Panc1 (cell line): ENCODE measurements around the gene FCHSD2. TPM values are rescaled to one million over a fixed set of nuclear protein-coding genes. Genes with fewer than 3 reads are reported as not detected.

ENCODE experiments used
- ATAC-seq: fragments of 200-7000 bp; cut with Tn5 transposase; 2 replicates; pipeline ENCODE4 v1.9.1; 2020; ENCODE audit warnings: mild to moderate bottlenecking, moderate library complexity
- BruUV-seq: library from RNA; stranded (reverse); fragments of 400-500 nt; replicated peaks from 2 replicates; lab custom pipeline; 2021; lab: Mats Ljungman, UMichigan
- CTCF ChIA-PET: fragments of 300-600 bp; sonication (Branson Sonifier 250); formaldehyde crosslinking; loops from one replicate; lab custom pipeline; 2022; ENCODE audit warnings: antibody characterized with exemption; lab: Charles Lee
- POLR2A ChIA-PET: fragments of 300-600 bp; sonication (Branson Sonifier 250); formaldehyde crosslinking; loops from one replicate; lab custom pipeline; 2022; ENCODE audit warnings: antibody characterized with exemption; lab: Charles Lee
- DNase-seq: peaks from one replicate; pipeline ENCODE4 v3.0.0-alpha.2; 2010; ENCODE audit warnings: low read depth, low spot score
- H3K27ac ChIP-seq: 2 replicates; pipeline ENCODE4 v1.5.1; 2011; ENCODE audit warnings: mild to moderate bottlenecking, low read length, inconsistent platforms
- H3K27me3 ChIP-seq: fragments of 200-500 bp; sonication (Bioruptor generic); 2 replicates; pipeline ENCODE4 v1.6.0; 2014; ENCODE audit warnings: low read length, inconsistent platforms; ENCODE audit not compliant: control insufficient read depth, insufficient read depth
- H3K36me3 ChIP-seq: fragments of 200-500 bp; sonication (Bioruptor generic); 2 replicates; pipeline ENCODE4 v1.5.1; 2014; ENCODE audit warnings: inconsistent platforms, mild to moderate bottlenecking, low read length, moderate library complexity; ENCODE audit not compliant: control insufficient read depth, insufficient read depth
- H3K4me1 ChIP-seq: 2 replicates; pipeline ENCODE4 v1.5.1; 2011; ENCODE audit warnings: inconsistent platforms, mild to moderate bottlenecking, low read length, moderate library complexity; ENCODE audit not compliant: control insufficient read depth, insufficient read depth
- H3K4me3 ChIP-seq, 2 experiments: 2 replicates each; pipeline ENCODE4 v1.5.1; 2011 to 2012; ENCODE audit warnings: low read depth in 2 of 2, low read length in 2 of 2, mild to moderate bottlenecking in 2 of 2, inconsistent platforms in 1 of 2, moderate library complexity in 1 of 2
- H3K9me3 ChIP-seq: fragments of 200-500 bp; sonication (Bioruptor generic); 2 replicates; pipeline ENCODE4 v1.5.1; 2014; ENCODE audit warnings: low read depth, mild to moderate bottlenecking, inconsistent platforms, low read length, moderate library complexity; ENCODE audit not compliant: control insufficient read depth, insufficient read depth
- CTCF ChIP-seq: fragments of 450-650 bp; IDR thresholded peaks from 2 replicates; pipeline ENCODE4 v1.5.1; 2017; ENCODE audit warnings: mild to moderate bottlenecking
- POLR2AphosphoS5 ChIP-seq: IDR thresholded peaks from 2 replicates; pipeline ENCODE4 v1.6.1; 2012; ENCODE audit warnings: mild to moderate bottlenecking, low read depth, low read length, moderate library complexity
- REST ChIP-seq, 2 experiments: IDR thresholded peaks; 2 replicates each; pipeline ENCODE4 v1.6.1; 2011 to 2012; ENCODE audit warnings: low read depth in 2 of 2, control low read depth in 1 of 2, low read length in 1 of 2, mild to moderate bottlenecking in 1 of 2, moderate library complexity in 1 of 2; ENCODE audit not compliant: insufficient read depth in 1 of 2
- SIN3A ChIP-seq: IDR thresholded peaks from 2 replicates; pipeline ENCODE4 v1.6.1; 2012; ENCODE audit warnings: low read depth, mild to moderate bottlenecking, low read length, moderate library complexity, borderline replicate concordance; ENCODE audit not compliant: insufficient read depth
- TCF7L2 ChIP-seq: IDR thresholded peaks from 2 replicates; pipeline ENCODE4 v1.6.1; 2011; ENCODE audit warnings: mild to moderate bottlenecking, low read depth, low read length, inconsistent platforms
- in situ Hi-C: cut with HindIII; loops from 2 replicates; pipeline ENCODE4 v1.10.0; 2016; ENCODE audit warnings: low sequenced_read_pairs, low pct_unique_long_range_greater_than_20kb
- intact Hi-C: fragments of 100-400 bp; cut with micrococcal nuclease; formaldehyde crosslinking; loops from one replicate; pipeline ENCODE4 v1.10.0; 2022; ENCODE audit not compliant: unreplicated experiment
- total RNA-seq: library from RNA; stranded (reverse); gene quantifications from one replicate; pipeline ENCODE4 v1.2.1, GENCODE V29; 2021; ENCODE audit not compliant: unreplicated experiment

The FCHSD2 gene
- total RNA-seq, 1 experiment from 2014 or later: 31.8 TPM

GRCh38 chr11:72814286-72815109 is 327.6 kb downstream of the FCHSD2 start, which contains the start of gene ATG16L2:
ATG16L2 (plus strand) TSS chr11:72814411; CDS start chr11:72814446, 35 bp downstream.
- ATAC-seq: peak; percentile 91
- Histone ChIP-seq H3K4me3 (peak within 1 kb of the TSS; percentile 68 to 97), H3K36me3 (no peaks in the 10 kb centered on the region), H3K27me3 (no peaks in the 10 kb centered on the region), H3K27ac (peak within 1 kb of the TSS; percentile 65), H3K4me1 (peaks cover 10% of the 10 kb centered on the region), H3K9me3 (no peaks in the 10 kb centered on the region)
- in situ Hi-C loops: no loop called here
- intact Hi-C loops: no loop called here
- TF ChIP-seq SIN3A (0 out of 2 replicates have a peak, but pooled peaks have one; percentile 38), TCF7L2 (peak; percentile 9; the same call in 1 of the 2 replicates), POLR2AphosphoS5 (no peak), REST (IDR thresholded peaks at IDR 0.05; ENCODE audit: insufficient read depth in 1 of 2, low read depth in 2 of 2, low read length in 1 of 2) (no peak), CTCF (peak; percentile 31; the same call in 1 of the 2 replicates)
- CTCF ChIA-PET: no interaction called here
- POLR2A ChIA-PET: interaction anchor here (0.7 kb wide), 1 partner anchor 76 kb away, joined by 3 read pairs; no protein-coding TSS in a partner anchor
- no TSS peak for BruUV-seq
- DNase-seq: no peak

- Histone ChIP-seq H3K4me1 (peaks cover 10% of the 10 kb centered on the region), H3K9me3 (no peaks in the 10 kb centered on the region), H3K36me3 (no peaks in the 10 kb centered on the region), H3K27ac (peak overlapping the region; percentile 65), H3K4me3 (peak overlapping the region; percentile 68 to 97), H3K27me3 (no peaks in the 10 kb centered on the region)
- ChIA-PET CTCF (interaction anchor here (1.5 kb wide), 1 partner anchor 89 kb away, joined by 10 read pairs; no protein-coding TSS in a partner anchor), POLR2A (interaction anchor here (0.7 kb wide), 2 partner anchors 29 to 76 kb away, joined by 3 read pairs; no protein-coding TSS in a partner anchor)
- peak; percentile 30 for DNase-seq
- BruUV-seq: no TSS peak
- peak; percentile 85 for ATAC-seq
- peak; percentile 91 for TF ChIP-seq POLR2AphosphoS5
- TF ChIP-seq REST (IDR thresholded peaks at IDR 0.05; ENCODE audit: insufficient read depth in 1 of 2, low read depth in 2 of 2, low read length in 1 of 2): 0 out of 4 replicates have a peak, but pooled peaks of 1 of the 2 experiments have one; percentile 27
- no peak for TF ChIP-seq CTCF
- TF ChIP-seq TCF7L2: peak; percentile 68
- TF ChIP-seq SIN3A: 0 out of 2 replicates have a peak, but pooled peaks have one; percentile 53
- in situ Hi-C loops: no loop called here
- intact Hi-C loops: loop anchor here (2.0 kb wide), 1 partner anchor 89 kb away; no protein-coding TSS in a partner anchor
Observed at GRCh38 chr11:72813740-72814285, 328.3 kb downstream of the FCHSD2 start.
